Aorta (tissue), 5 donors: ENCODE measurements around the gene ADAMTS17. TPM values are rescaled to one million over a fixed set of nuclear protein-coding genes. Genes with fewer than 3 reads are reported as not detected.

Experiments used
- ATAC-seq: fragments of 200-7000 bp; cut with Tn5 transposase; one replicate; pipeline ENCODE4 v1.9.1; 2022; ENCODE audit warnings: moderate library complexity; ENCODE audit not compliant: low FRiP score
- DNase-seq, 2 donors: peaks; one replicate each; pipeline ENCODE4 v3.0.0-alpha.2; 2020
- H3K27ac ChIP-seq, 2 donors: one replicate each; pipeline ENCODE4 v1.5.1; 2013; ENCODE audit warnings: low read length in 2 of 2, mild to moderate bottlenecking in 2 of 2, moderate library complexity in 2 of 2, control low read depth in 1 of 2, inconsistent platforms in 1 of 2, low read depth in 1 of 2
- H3K27me3 ChIP-seq, 2 donors: one replicate each; pipeline ENCODE4 v1.6.1; 2013; ENCODE audit warnings: control low read depth in 1 of 2, low read length in 1 of 2, mild to moderate bottlenecking in 1 of 2, moderate library complexity in 1 of 2; ENCODE audit not compliant: insufficient read depth in 2 of 2, control insufficient read depth in 1 of 2
- H3K36me3 ChIP-seq, 2 donors: one replicate each; pipeline ENCODE4 v1.6.1; 2013; ENCODE audit warnings: control low read depth in 1 of 2, low read length in 1 of 2, mild to moderate bottlenecking in 1 of 2; ENCODE audit not compliant: insufficient read depth in 2 of 2, control insufficient read depth in 1 of 2
- H3K4me1 ChIP-seq, 2 donors: one replicate each; pipeline ENCODE4 v1.6.1; 2013; ENCODE audit warnings: low read length in 2 of 2, control low read depth in 1 of 2, mild to moderate bottlenecking in 1 of 2, moderate library complexity in 1 of 2; ENCODE audit not compliant: insufficient read depth in 2 of 2, control insufficient read depth in 1 of 2
- H3K4me3 ChIP-seq, 2 donors: one replicate each; pipeline ENCODE4 v1.5.1; 2013; ENCODE audit warnings: low read length in 2 of 2, control low read depth in 1 of 2, mild to moderate bottlenecking in 1 of 2
- H3K9me3 ChIP-seq: one replicate; pipeline ENCODE4 v1.6.1; 2013; ENCODE audit warnings: mild to moderate bottlenecking, low read length; ENCODE audit not compliant: control insufficient read depth
- WGBS, 2 donors: extraction: QIAGEN DNeasy Blood & Tissue Kit; methylation state at CpG; one replicate each; pipeline ENCODE4 v1.1.7; 2013; 5-methylcytosine and 5-hydroxymethylcytosine counted together
- intact Hi-C, 2 donors: fragments of 100-400 bp; cut with DNase I; formaldehyde crosslinking; loops; one replicate each; pipeline versions ENCODE4 v1.14.2 to v1.15.0; 2022
- polyA plus RNA-seq, 2 donors: library from polyadenylated mRNA; stranded (reverse); fragments of 200-250 nt; gene quantifications; one replicate each; pipeline ENCODE4 v1.2.3, GENCODE V29; 2013
- total RNA-seq, 2 donors: library from RNA; stranded (reverse); fragmentation: NEBNext Ultra II Directional; extraction: Animal tissue kit (Norgen Biotek cat#: 25700); gene quantifications; one replicate each; pipeline ENCODE4 v1.2.1, GENCODE V29; 2021
- donor health status: healthy with polysubstance abuse.
- donor health status: Bipolar disorder and iron deficiency.
- donor health status: DM: no; HTN: no; CAD: no.
- donor health status: DM: no; HTN: no; CAD: no.
- donor health status: DM: yes; HTN: yes; CAD: no.

The ADAMTS17 gene
- total and polyA plus RNA-seq, 4 donors, result 0.41 to 4.2 (median 1.8) TPM; not detected in 1

DNA sequence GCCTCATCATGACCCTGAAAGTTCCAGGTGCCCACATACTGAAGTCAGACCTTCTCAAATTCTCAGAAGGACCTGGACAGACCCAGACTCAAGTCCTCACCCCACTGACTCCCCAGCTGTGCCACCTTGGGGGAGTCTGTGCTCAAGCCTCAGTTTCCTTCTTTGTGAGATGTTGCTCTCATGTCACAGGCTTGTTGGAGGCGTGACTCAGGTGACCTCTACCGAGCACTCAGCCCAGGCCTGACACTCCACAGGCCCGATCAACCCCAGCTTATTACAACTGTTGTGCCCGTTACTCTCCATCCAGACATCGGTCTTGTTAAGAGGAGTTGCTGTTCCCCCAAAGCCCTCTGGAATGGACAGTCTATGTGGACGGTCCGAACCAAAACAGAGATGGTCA lies 332.4 kb downstream of the ADAMTS17 start:
- Histone ChIP-seq H3K36me3 (no peaks in the 10 kb centered on the region), H3K9me3 (no peaks in the 10 kb centered on the region), H3K4me1 (no peaks in the 10 kb centered on the region), H3K27ac (no peak overlapping the region), H3K27me3 (no peaks in the 10 kb centered on the region), H3K4me3 (no peak overlapping the region)
- 95 to 97% methylated on average over 7 of the region's 7 CpGs for WGBS, 2 donors
- ATAC-seq (no peak), DNase-seq (no peak)
- intact Hi-C loops, result no loop called here

DNA sequence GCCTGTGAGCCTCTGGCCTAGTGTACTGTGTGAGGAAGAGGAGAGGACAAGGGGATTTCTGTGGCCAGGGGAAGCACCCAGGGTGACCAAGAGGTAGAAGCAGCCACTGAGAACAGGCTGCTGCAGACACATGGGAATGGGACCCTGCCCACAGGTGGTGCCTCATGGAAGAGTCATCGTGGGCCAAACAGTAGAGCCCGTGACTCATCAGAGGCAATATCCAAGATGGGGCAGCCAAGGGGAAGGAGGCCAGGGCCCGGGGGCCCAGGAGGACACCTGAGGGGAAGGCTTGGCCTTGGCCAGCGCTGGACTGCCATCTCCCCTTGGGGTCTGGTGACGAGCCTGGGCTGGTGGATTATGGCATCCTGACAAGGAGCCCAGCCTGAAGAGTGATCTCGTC lies 333.5 kb downstream of the ADAMTS17 start:
- 87 to 91% methylated on average over 6 of the region's 6 CpGs for WGBS, 2 donors
- no peaks in the 10 kb centered on the region for H3K27me3 ChIP-seq
- H3K27ac ChIP-seq, result no peak overlapping the region
- ATAC-seq (peak; percentile 19), DNase-seq (no peak)
- no peak overlapping the region for H3K4me3 ChIP-seq
- no peaks in the 10 kb centered on the region for H3K9me3 ChIP-seq
- no peaks in the 10 kb centered on the region for H3K36me3 ChIP-seq
- no peaks in the 10 kb centered on the region for H3K4me1 ChIP-seq
- intact Hi-C loops, result no loop called here

DNA sequence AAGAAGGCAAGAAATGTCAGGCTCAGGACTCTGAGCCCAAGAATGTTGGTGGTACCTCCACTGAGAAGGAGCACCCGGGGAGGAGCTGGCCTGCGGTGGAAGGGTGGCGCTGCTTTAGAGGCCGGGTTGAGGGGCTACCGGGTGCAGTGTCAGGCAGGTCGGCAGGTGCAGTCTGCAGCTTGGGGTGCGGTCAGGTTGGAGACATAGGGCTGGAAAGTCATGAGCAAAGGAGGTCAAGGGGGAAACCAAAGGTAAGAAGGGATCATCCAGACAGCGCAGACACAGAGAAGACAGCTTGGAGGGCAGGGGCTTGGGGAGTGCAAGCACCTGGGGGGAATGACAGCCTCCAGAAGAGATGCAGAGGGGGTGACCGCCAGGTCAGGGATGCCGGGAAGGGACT lies 334.2 kb downstream of the ADAMTS17 start:
- DNase-seq (no peak), ATAC-seq (no peak)
- Histone ChIP-seq H3K9me3 (no peaks in the 10 kb centered on the region), H3K27ac (no peak overlapping the region), H3K4me3 (no peak overlapping the region), H3K4me1 (no peaks in the 10 kb centered on the region), H3K27me3 (no peaks in the 10 kb centered on the region), H3K36me3 (no peaks in the 10 kb centered on the region)
- 94 to 96% methylated on average over 10 of the region's 10 CpGs for WGBS, 2 donors
- intact Hi-C loops, result no loop called here

DNA sequence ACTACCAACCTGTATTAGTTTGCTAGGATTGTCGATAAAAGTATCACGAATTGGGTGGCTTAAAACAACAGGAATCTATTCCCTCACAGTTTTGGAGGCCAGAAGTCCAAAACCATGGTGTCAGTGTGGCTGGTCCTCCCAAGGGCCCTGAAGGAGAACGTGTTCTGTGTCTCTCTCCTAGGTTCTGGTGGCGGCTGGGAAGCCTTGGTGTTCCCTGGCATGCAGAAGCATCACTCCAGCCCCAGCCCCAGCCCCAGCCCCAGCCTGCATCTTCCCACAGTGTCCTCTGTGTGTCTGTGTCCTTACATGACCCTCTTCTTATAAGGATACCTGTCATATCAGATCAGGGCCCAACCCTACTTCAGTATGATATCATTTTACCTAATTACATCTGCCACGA lies 336.1 kb downstream of the ADAMTS17 start:
- Histone ChIP-seq H3K36me3 (no peaks in the 10 kb centered on the region), H3K27me3 (no peaks in the 10 kb centered on the region), H3K4me1 (no peaks in the 10 kb centered on the region), H3K4me3 (no peak overlapping the region), H3K27ac (no peak overlapping the region), H3K9me3 (no peaks in the 10 kb centered on the region)
- ATAC-seq, result no peak
- intact Hi-C loops, result no loop called here
- WGBS, 2 donors, result 93 to 94% methylated on average over 5 of the region's 5 CpGs
- DNase-seq, result no peak

DNA sequence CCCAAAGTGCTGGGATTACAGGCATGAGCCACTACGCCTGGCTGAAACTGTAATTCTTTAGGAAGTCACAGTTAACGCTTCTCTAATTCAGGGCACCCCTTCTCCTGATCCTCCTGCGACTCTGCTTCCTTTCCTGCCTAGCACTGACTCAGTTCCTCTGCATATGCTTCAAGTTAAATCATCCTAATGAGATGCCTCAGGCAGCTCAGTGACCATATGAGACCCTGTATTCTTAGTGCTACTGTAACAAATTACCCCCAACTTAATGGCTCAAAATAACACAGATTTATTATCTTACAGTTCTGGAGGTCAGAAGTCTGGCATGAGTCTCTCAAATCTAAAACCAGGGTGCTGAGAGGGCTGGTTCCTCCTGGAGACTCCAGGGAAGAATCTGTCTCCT lies 336.8 kb downstream of the ADAMTS17 start:
- intact Hi-C loops, result no loop called here
- ATAC-seq (no peak), DNase-seq (no peak)
- H3K27me3 ChIP-seq, result no peaks in the 10 kb centered on the region
- no peaks in the 10 kb centered on the region for H3K9me3 ChIP-seq
- no peaks in the 10 kb centered on the region for H3K36me3 ChIP-seq
- H3K4me1 ChIP-seq, result no peaks in the 10 kb centered on the region
- H3K4me3 ChIP-seq, result no peak overlapping the region
- 91 to 94% methylated on average over 3 of the region's 3 CpGs for WGBS, 2 donors
- no peak overlapping the region for H3K27ac ChIP-seq

DNA sequence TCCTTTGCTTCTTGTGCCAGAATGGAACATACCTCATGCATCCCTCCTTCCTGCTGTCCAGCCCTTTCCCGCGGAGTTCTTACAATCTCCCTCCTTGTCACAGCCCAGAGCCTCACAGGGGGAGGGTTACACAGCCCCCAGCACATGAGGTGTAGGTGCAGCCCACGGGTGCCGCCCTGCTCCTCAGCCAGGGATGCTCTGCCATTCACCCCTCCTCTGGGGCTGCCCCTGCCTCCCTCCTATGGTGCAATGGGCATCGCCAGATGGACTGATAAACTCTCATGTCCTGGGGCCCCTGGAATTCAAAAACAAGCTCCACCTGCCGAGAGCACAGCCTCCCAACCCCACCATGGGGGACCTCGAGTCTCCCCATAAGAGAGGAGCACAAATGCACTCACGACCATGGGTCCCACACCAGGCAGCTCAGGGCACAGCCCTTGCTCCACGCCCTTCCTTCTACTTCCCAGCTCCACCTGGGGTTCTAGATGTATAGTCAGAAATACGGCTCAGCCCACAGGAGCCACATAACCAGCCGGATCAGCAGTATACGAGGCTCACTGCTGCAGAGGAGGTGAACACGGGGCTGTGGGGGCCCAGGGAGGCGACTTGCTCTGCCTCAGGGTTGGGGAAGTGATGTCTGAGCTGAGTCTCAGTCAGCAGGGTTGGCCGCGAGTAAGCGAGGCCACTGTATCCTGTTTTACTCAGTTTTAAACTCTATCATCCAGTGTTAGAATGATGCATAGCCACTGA lies 338.8 kb downstream of the ADAMTS17 start:
- ATAC-seq (no peak), DNase-seq (no peak)
- no peaks in the 10 kb centered on the region for H3K36me3 ChIP-seq
- no peaks in the 10 kb centered on the region for H3K9me3 ChIP-seq
- H3K4me3 ChIP-seq, result no peak overlapping the region
- intact Hi-C loops, result no loop called here
- no peak overlapping the region for H3K27ac ChIP-seq
- H3K4me1 ChIP-seq, result no peaks in the 10 kb centered on the region
- H3K27me3 ChIP-seq, result no peaks in the 10 kb centered on the region
- 93% methylated on average over 17 of the region's 17 CpGs for WGBS, 2 donors

DNA sequence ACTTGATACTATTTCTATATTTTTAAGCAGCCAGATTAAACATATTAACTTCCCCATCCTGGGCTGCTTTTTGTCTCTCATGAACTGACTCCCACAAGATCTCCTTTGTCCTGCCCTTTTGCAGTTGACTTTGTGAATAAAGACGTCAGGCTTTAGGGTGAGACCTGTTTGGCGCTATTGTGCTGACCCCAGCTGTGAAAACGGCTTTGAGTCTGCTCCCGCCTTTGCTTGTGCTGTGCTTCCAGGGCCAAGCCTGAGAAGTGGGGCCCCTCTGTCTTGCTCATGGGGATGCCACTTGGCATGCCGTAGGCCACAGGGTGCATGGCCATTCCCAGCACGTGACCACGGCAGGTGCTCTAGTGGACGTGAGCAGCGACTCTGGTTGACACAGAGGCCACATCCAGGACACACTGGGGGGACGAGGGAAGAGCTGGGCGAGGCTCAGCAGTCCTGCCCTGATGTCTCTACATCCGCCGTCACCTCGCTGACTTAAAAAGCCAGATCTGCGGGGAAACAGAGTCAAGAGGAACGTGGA lies 339.6 kb downstream of the ADAMTS17 start:
- intact Hi-C loops, result no loop called here
- Histone ChIP-seq H3K27ac (no peak overlapping the region), H3K9me3 (no peaks in the 10 kb centered on the region), H3K4me3 (no peak overlapping the region), H3K4me1 (no peaks in the 10 kb centered on the region), H3K36me3 (no peaks in the 10 kb centered on the region), H3K27me3 (no peaks in the 10 kb centered on the region)
- WGBS, 2 donors, result 54 to 71% methylated on average over 16 of the region's 16 CpGs
- ATAC-seq (no peak), DNase-seq (peak in 1 of 2 donors; percentile 61)

DNA sequence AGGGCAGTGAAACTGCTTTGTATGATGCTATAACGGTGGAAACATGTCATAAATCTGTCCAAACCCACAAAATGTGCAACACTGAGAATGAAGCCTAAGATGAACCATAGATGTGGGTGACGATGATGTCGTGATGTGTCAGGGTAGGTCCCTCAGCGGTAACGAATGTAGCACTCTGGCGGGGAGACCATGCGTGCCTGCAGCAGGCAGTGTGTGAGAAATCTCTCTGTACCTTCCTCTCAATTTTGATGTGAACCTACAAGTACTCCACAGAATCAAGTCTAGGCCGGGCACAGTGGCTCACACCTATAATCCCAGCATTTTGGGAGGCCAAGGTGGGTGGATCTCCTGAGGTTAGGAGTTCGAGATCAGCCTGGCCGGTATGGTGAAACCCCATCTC lies 340.4 kb downstream of the ADAMTS17 start:
- Histone ChIP-seq H3K9me3 (no peaks in the 10 kb centered on the region), H3K27me3 (no peaks in the 10 kb centered on the region), H3K4me3 (no peak overlapping the region), H3K27ac (no peak overlapping the region), H3K4me1 (no peaks in the 10 kb centered on the region), H3K36me3 (no peaks in the 10 kb centered on the region)
- intact Hi-C loops, result no loop called here
- ATAC-seq (no peak), DNase-seq (no peak)
- WGBS, 2 donors, result 86 to 88% methylated on average over 10 of the region's 10 CpGs
